Spleen (tissue), 11 donors: ENCODE results near the gene KCNAB2. TPM values are rescaled to one million over a fixed set of nuclear protein-coding genes. Genes with fewer than 3 reads are reported as not detected.

ENCODE experiments used
- DNase-seq: peaks from one replicate; pipeline ENCODE4 v3.0.0-alpha.2; 2020
- H3K27ac ChIP-seq, 8 donors: fragments of 200-600 bp; sonication (generic) in 7 of 8; 1 replicate in 4 of 8; 2 replicates in 4 of 8; pipeline versions ENCODE4 v1.5.0 to v1.8.0; 2016 to 2021; ENCODE audit warnings: inconsistent platforms in 4 of 8, mild to moderate bottlenecking in 4 of 8, moderate library complexity in 1 of 8
- H3K27me3 ChIP-seq, 7 donors: fragments of 200-600 bp; sonication (generic) in 6 of 7; replicated peaks in 1 of 7; 1 replicate in 4 of 7; 2 replicates in 3 of 7; pipeline versions ENCODE4 v1.5.0 to v1.8.0; 2016 to 2021; ENCODE audit warnings: inconsistent platforms in 3 of 7, mild to moderate bottlenecking in 1 of 7
- H3K36me3 ChIP-seq, 6 donors: fragments of 200-600 bp; sonication (generic) in 5 of 6; 1 replicate in 4 of 6; 2 replicates in 2 of 6; pipeline versions ENCODE4 v1.5.0 to v1.8.0; 2016 to 2021; ENCODE audit warnings: inconsistent platforms in 2 of 6
- H3K4me1 ChIP-seq, 6 donors: fragments of 200-600 bp; sonication (generic) in 5 of 6; 1 replicate in 3 of 6; 2 replicates in 3 of 6; pipeline versions ENCODE4 v1.5.0 to v1.8.0; 2016 to 2021; ENCODE audit warnings: inconsistent platforms in 3 of 6
- H3K4me3 ChIP-seq, 8 donors: fragments of 200-600 bp; sonication (generic) in 7 of 8; 1 replicate in 4 of 8; 2 replicates in 4 of 8; pipeline versions ENCODE4 v1.5.0 to v1.8.0; 2016 to 2021; ENCODE audit warnings: inconsistent platforms in 4 of 8, mild to moderate bottlenecking in 4 of 8, moderate library complexity in 2 of 8
- H3K9me3 ChIP-seq, 8 donors: fragments of 200-600 bp; sonication (generic) in 7 of 8; 1 replicate in 4 of 8; 2 replicates in 4 of 8; pipeline versions ENCODE4 v1.5.0 to v1.8.0; 2016 to 2021; ENCODE audit warnings: inconsistent platforms in 4 of 8
- POLR2A ChIP-seq, 3 donors: fragments of 450-650 bp; IDR thresholded peaks; one replicate each; pipeline ENCODE4 v1.5.1; 2017; ENCODE audit warnings: antibody characterized with exemption in 3 of 3, mild to moderate bottlenecking in 1 of 3
- POLR2AphosphoS5 ChIP-seq, 3 donors: sonication (generic); formaldehyde crosslinking; IDR thresholded peaks; one replicate each; pipeline ENCODE4 v1.5.1; 2017; ENCODE audit warnings: antibody characterized with exemption in 3 of 3
- WGBS, 5 donors: extraction: QIAGEN DNeasy Blood & Tissue Kit in 3 of 5; methylation state at CpG; one replicate each; pipeline versions ENCODE4 v1.1.5 to v1.1.7; 2013 to 2018; 5-methylcytosine and 5-hydroxymethylcytosine counted together
- intact Hi-C: fragments of 100-400 bp; cut with DNase I; formaldehyde crosslinking; loops from one replicate; pipeline ENCODE4 v1.15.0; 2023; ENCODE audit warnings: low total_unique reads
- polyA plus RNA-seq, 3 donors: library from polyadenylated mRNA; stranded (reverse); fragments of 200-250 nt; gene quantifications; one replicate each; pipeline ENCODE4 v1.2.1, GENCODE V29; 2013
- total RNA-seq, 7 donors: library from RNA; depleted of rRNA in 3 of 7; stranded (reverse); fragments of >200 nt in 3 of 7; fragmentation: NEBNext Ultra II Directional in 4 of 7; extraction: Animal tissue kit (Norgen Biotek cat#: 25700) in 4 of 7; gene quantifications; one replicate each; pipeline versions ENCODE4 v1.1.0 to v1.2.1, GENCODE V29; 2016 to 2021
- TF ChIP-seq, protein P1 (sequence below), 11 experiments: fragments of 200-600 bp in 7 of 11; fragments of 450-650 bp in 4 of 11; sonication (generic) in 4 of 11; IDR thresholded peaks in 8 of 11; conservative IDR thresholded peaks in 3 of 11; 1 replicate in 7 of 11; 2 replicates in 4 of 11; pipeline versions ENCODE4 v1.4.0 to v1.8.0; 2016 to 2021; ENCODE audit warnings: antibody characterized with exemption in 11 of 11, inconsistent platforms in 4 of 11, mild to moderate bottlenecking in 1 of 11
- donor health status: healthy with polysubstance abuse.
- donor health status: DM: no; HTN: no; CAD: no; lungs with moderate emphysema.
- donor health status: DM: no; HTN: no; CAD: no.
- donor health status: Bipolar disorder and iron deficiency.
- donor health status: healthy.
- donor health status: DM: no; HTN: no; CAD: no.
- donor health status: DM: yes; HTN: yes; CAD: no.

KCNAB2 gene
- total and polyA plus RNA-seq, 10 donors, result 23.2 to 135 (median 94.0) TPM

GRCh38 chr1:6134206-6134605 is 88.5 kb downstream of the KCNAB2 start:
- Histone ChIP-seq H3K9me3 (peaks cover 0 to 14% (median 9%) of the 10 kb centered on the region in 8 donors), H3K36me3 (no peaks in the 10 kb centered on the region), H3K4me3 (no peak overlapping the region), H3K27ac (no peak overlapping the region), H3K27me3 (peaks cover 0 to 26% (median 0%) of the 10 kb centered on the region in 7 donors), H3K4me1 (no peaks in the 10 kb centered on the region)
- 76 to 95% (median 94%) methylated on average over 1 to 11 of the region's 11 CpGs for WGBS, 5 donors
- no peak for TF ChIP-seq POLR2AphosphoS5 (IDR thresholded peaks at IDR 0.05)
- TF ChIP-seq, protein P1, sequence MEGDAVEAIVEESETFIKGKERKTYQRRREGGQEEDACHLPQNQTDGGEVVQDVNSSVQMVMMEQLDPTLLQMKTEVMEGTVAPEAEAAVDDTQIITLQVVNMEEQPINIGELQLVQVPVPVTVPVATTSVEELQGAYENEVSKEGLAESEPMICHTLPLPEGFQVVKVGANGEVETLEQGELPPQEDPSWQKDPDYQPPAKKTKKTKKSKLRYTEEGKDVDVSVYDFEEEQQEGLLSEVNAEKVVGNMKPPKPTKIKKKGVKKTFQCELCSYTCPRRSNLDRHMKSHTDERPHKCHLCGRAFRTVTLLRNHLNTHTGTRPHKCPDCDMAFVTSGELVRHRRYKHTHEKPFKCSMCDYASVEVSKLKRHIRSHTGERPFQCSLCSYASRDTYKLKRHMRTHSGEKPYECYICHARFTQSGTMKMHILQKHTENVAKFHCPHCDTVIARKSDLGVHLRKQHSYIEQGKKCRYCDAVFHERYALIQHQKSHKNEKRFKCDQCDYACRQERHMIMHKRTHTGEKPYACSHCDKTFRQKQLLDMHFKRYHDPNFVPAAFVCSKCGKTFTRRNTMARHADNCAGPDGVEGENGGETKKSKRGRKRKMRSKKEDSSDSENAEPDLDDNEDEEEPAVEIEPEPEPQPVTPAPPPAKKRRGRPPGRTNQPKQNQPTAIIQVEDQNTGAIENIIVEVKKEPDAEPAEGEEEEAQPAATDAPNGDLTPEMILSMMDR (IDR thresholded peaks at IDR 0.05 in 8 of 11, conservative IDR thresholded peaks at IDR 0.05 in 3 of 11), result no peak
- TF ChIP-seq POLR2A (IDR thresholded peaks at IDR 0.05), result no peak
- DNase-seq, result peak; percentile 29
- intact Hi-C loops, result no loop called here

DNA sequence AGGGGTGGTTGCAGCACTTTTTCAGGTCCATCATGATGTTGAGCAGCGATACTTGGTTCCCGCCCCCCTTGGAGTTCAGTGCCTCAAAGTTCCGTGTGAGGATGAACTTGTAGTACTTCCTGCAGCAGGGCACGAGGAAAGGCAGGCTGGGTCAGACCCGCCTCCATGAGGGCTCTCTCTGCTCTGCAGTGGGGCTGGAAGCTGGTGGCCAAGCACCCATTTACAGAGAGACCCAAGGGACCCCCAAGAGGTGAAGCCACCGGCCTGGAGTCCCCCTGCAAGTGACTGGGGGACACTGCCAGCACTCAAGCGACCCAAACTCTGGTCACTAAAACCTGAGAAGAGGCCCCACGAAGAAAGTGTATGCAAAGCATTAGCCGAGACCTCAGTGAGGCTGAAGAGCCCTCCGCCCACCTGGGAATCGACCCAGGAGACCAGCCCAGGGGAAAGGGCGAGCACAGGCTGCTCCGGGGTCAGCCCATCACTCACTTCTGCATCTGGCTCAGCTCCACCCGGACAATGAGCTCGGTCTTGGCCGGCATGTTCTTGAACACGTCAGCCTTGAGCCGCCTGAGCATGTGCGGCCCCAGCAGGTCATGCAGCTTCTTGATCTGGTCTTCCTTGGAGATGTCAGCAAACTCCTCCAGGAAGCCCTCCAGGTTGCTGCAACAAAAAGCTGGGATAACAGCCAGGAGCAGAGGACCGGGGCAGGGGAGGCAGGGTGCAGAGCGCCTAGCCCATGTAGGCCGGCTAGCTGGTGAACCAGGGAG is 89.2 kb downstream of the KCNAB2 start:
- Histone ChIP-seq H3K4me3 (no peak overlapping the region), H3K9me3 (peaks cover 0 to 14% (median 9%) of the 10 kb centered on the region in 8 donors), H3K27me3 (peaks cover 0 to 29% (median 0%) of the 10 kb centered on the region in 7 donors), H3K27ac (no peak overlapping the region), H3K4me1 (no peaks in the 10 kb centered on the region), H3K36me3 (no peaks in the 10 kb centered on the region)
- intact Hi-C loops, result no loop called here
- TF ChIP-seq POLR2A (IDR thresholded peaks at IDR 0.05) (no peak), POLR2AphosphoS5 (IDR thresholded peaks at IDR 0.05) (no peak)
- TF ChIP-seq, protein P1 (IDR thresholded peaks at IDR 0.05 in 8 of 11, conservative IDR thresholded peaks at IDR 0.05 in 3 of 11), result no peak
- peak; percentile 34 for DNase-seq
- WGBS, 5 donors, result 81 to 88% (median 85%) methylated on average over 19 to 22 of the region's 22 CpGs

GRCh38 chr1:6136516-6137220 is 91.0 kb downstream of the KCNAB2 start:
- H3K27ac ChIP-seq, result no peak overlapping the region
- peak; percentile 41 for DNase-seq
- H3K36me3 ChIP-seq, result no peaks in the 10 kb centered on the region
- intact Hi-C loops, result no loop called here
- H3K9me3 ChIP-seq, result peaks cover 0 to 12% (median 8%) of the 10 kb centered on the region in 8 donors
- no peak overlapping the region for H3K4me3 ChIP-seq
- no peaks in the 10 kb centered on the region for H3K4me1 ChIP-seq
- TF ChIP-seq POLR2A (IDR thresholded peaks at IDR 0.05) (no peak), POLR2AphosphoS5 (IDR thresholded peaks at IDR 0.05) (no peak)
- TF ChIP-seq, protein P1 (IDR thresholded peaks at IDR 0.05 in 8 of 11, conservative IDR thresholded peaks at IDR 0.05 in 3 of 11), result no peak
- WGBS, 5 donors, result 79 to 85% (median 82%) methylated on average over 16 of the region's 16 CpGs
- H3K27me3 ChIP-seq, result peaks cover 0 to 29% (median 0%) of the 10 kb centered on the region in 7 donors

DNA sequence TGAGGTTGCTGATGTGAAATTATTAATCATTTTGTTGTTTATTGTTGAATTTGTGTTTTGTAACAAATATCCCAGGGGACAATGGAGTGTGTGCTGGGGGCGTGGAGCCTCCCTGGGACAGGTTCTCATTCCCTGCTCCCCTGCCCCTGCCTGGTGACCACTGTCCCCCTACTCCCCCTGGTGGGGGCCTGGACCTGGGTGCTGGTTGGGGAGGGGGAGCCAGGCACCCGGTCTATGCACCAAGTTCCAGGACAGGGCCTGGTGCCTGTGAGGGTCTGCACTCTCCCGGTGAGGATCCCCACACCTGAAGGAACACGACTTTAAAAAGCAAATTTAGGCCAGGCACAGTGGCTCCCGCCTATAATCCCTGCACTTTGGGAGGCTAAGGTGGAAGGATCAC is 92.1 kb downstream of the KCNAB2 start:
- Histone ChIP-seq H3K4me1 (no peaks in the 10 kb centered on the region), H3K36me3 (no peaks in the 10 kb centered on the region), H3K27me3 (peaks cover 0 to 29% (median 0%) of the 10 kb centered on the region in 7 donors), H3K27ac (no peak overlapping the region), H3K9me3 (peaks cover 0 to under 1% (median 0%) of the 10 kb centered on the region in 8 donors), H3K4me3 (no peak overlapping the region)
- DNase-seq, result peak; percentile 27
- 72 to 87% (median 82%) methylated on average over 5 of the region's 5 CpGs for WGBS, 5 donors
- TF ChIP-seq, protein P1 (IDR thresholded peaks at IDR 0.05 in 8 of 11, conservative IDR thresholded peaks at IDR 0.05 in 3 of 11), result no peak
- TF ChIP-seq POLR2AphosphoS5 (IDR thresholded peaks at IDR 0.05), result no peak
- no peak for TF ChIP-seq POLR2A (IDR thresholded peaks at IDR 0.05)
- intact Hi-C loops, result no loop called here
